Measurements from ENCODE around the gene CDC6. TPM values are rescaled to one million over a fixed set of nuclear protein-coding genes. Genes with fewer than 3 reads are reported as not detected.

CDC6 gene
- total RNA-seq, 1 donor from 2014 or later, result 0.99 TPM

GRCh38 chr17:40307740-40308239, 20.1 kb downstream of the CDC6 start:
- no peak for DNase-seq
- intact Hi-C loops (cut with micrococcal nuclease), result no loop called here
- ATAC-seq, result no peak

GRCh38 chr17:40309031-40309948, 21.6 kb downstream of the CDC6 start, which contains the start of gene RARA:
RARA (plus strand) TSS chr17:40309180; CDS start chr17:40331219, 22,039 bp downstream.
- intact Hi-C loops (cut with micrococcal nuclease), result no loop called here
- peak; percentile 29 for ATAC-seq
- DNase-seq, result peak; percentile 70

GRCh38 chr17:40309949-40310510, 22.4 kb downstream of the CDC6 start:
- DNase-seq, result peak; percentile 36
- no peak for ATAC-seq
- intact Hi-C loops (cut with micrococcal nuclease), result no loop called here

GRCh38 chr17:40310882-40311391, 23.3 kb downstream of the CDC6 start:
- ATAC-seq (peak; percentile 76), DNase-seq (peak; percentile 79)
- intact Hi-C loops (cut with micrococcal nuclease), result no loop called here

GRCh38 chr17:40311575-40311974, 23.9 kb downstream of the CDC6 start:
- DNase-seq (peak; percentile 80), ATAC-seq (peak; percentile 17)
- intact Hi-C loops (cut with micrococcal nuclease), result no loop called here

GRCh38 chr17:40312131-40312731, 24.6 kb downstream of the CDC6 start:
- DNase-seq (peak; percentile 82), ATAC-seq (peak; percentile 59)
- intact Hi-C loops (cut with micrococcal nuclease), result no loop called here

GRCh38 chr17:40312893-40313667, 25.4 kb downstream of the CDC6 start:
- intact Hi-C loops (cut with micrococcal nuclease), result no loop called here

GRCh38 chr17:40313668-40314583, 26.2 kb downstream of the CDC6 start:
- intact Hi-C loops (cut with micrococcal nuclease), result no loop called here
- ATAC-seq, result no peak

More at GRCh38 chr17:40312893-40313667, 25.4 kb downstream of the CDC6 start:
- ATAC-seq (no peak), DNase-seq (no peak)

GRCh38 chr17:40314584-40314956, 26.9 kb downstream of the CDC6 start:
- ATAC-seq (peak; percentile 8), DNase-seq (peak; percentile 92)
- intact Hi-C loops (cut with micrococcal nuclease), result no loop called here

More at GRCh38 chr17:40313668-40314583, 26.2 kb downstream of the CDC6 start:
- no peak for DNase-seq

GRCh38 chr17:40315206-40315605, 27.5 kb downstream of the CDC6 start:
- DNase-seq (no peak), ATAC-seq (no peak)
- intact Hi-C loops (cut with micrococcal nuclease), result no loop called here

- intact Hi-C loops (cut with micrococcal nuclease), result no loop called here
- ATAC-seq (no peak), DNase-seq (no peak)
These were observed 28.2 kb downstream of the CDC6 start for GRCh38 chr17:40315678-40316570.

- intact Hi-C loops (cut with micrococcal nuclease), result no loop called here
- ATAC-seq, result peak; percentile 21
These were observed 29.1 kb downstream of the CDC6 start for GRCh38 chr17:40316571-40317344.

GRCh38 chr17:40317345-40317873, 29.7 kb downstream of the CDC6 start:
- intact Hi-C loops (cut with micrococcal nuclease), result no loop called here
- ATAC-seq, result peak; percentile 27

More at GRCh38 chr17:40316571-40317344, 29.1 kb downstream of the CDC6 start:
- peak; percentile 84 for DNase-seq

GRCh38 chr17:40317880-40318829, 30.5 kb downstream of the CDC6 start:
- intact Hi-C loops (cut with micrococcal nuclease), result no loop called here
- ATAC-seq (peak; percentile 85), DNase-seq (peak; percentile 97)

More at GRCh38 chr17:40317345-40317873, 29.7 kb downstream of the CDC6 start:
- peak; percentile 69 for DNase-seq
